Prostate gland (tissue), 2 donors: ENCODE measurements around the gene PROCR. TPM values are rescaled to one million over a fixed set of nuclear protein-coding genes. Genes with fewer than 3 reads are reported as not detected.
A peak's percentile ranks its signal among the peaks of the same experiment; 100 is the strongest.
"Not testable (repeated sequence)": the region's sequence is repeated elsewhere in the genome, so short reads cannot be mapped to it uniquely, and the experiment has no call there.

Source experiments
- DNase-seq: peaks from one replicate; pipeline ENCODE4 v3.0.0-alpha.2; 2019; ENCODE audit warnings: low spot score
- H3K27ac ChIP-seq, 2 donors: fragments of 200-600 bp; sonication (generic); 2 replicates each; pipeline ENCODE4 v1.5.1; 2017 to 2019
- H3K27me3 ChIP-seq: fragments of 200-600 bp; sonication (generic); replicated peaks from 2 replicates; pipeline ENCODE4 v1.5.1; 2019; ENCODE audit not compliant: insufficient read depth
- H3K36me3 ChIP-seq, 2 donors: fragments of 200-600 bp; sonication (generic); 1 replicate in 1 of 2; 2 replicates in 1 of 2; pipeline versions ENCODE4 v1.5.1 to v1.8.1; 2017 to 2019
- H3K4me1 ChIP-seq: fragments of 200-600 bp; sonication (generic); replicated peaks from 2 replicates; pipeline ENCODE4 v1.5.1; 2019
- H3K4me3 ChIP-seq, 2 donors: fragments of 200-600 bp; sonication (generic); 2 replicates each; pipeline ENCODE4 v1.5.1; 2017 to 2019
- H3K9me3 ChIP-seq: fragments of 200-600 bp; sonication (generic); 2 replicates; pipeline ENCODE4 v1.5.1; 2017
- POLR2A ChIP-seq: fragments of 450-650 bp; IDR thresholded peaks from one replicate; pipeline ENCODE4 v1.6.1; 2016; ENCODE audit warnings: antibody characterized with exemption, mild to moderate bottlenecking
- POLR2AphosphoS5 ChIP-seq: sonication (generic); formaldehyde crosslinking; IDR thresholded peaks from one replicate; pipeline ENCODE4 v1.6.1; 2017; ENCODE audit warnings: antibody characterized with exemption
- WGBS: methylation state at CpG from one replicate; pipeline ENCODE4 v1.1.5; 2018; 5-methylcytosine and 5-hydroxymethylcytosine counted together
- intact Hi-C: fragments of 100-400 bp; cut with DNase I; formaldehyde crosslinking; loops from one replicate; pipeline ENCODE4 v1.14.2; 2022
- total RNA-seq, 2 donors: library from RNA; depleted of rRNA; stranded (reverse); fragments of >200 nt; gene quantifications; one replicate each; pipeline ENCODE4 v1.1.0, GENCODE V29; 2016
- TF ChIP-seq, protein P1 (sequence below), 4 experiments: fragments of 200-600 bp in 2 of 4; fragments of 450-650 bp in 2 of 4; sonication (generic) in 2 of 4; IDR thresholded peaks; 1 replicate in 3 of 4; 2 replicates in 1 of 4; pipeline ENCODE4 v1.5.1; 2016 to 2019; ENCODE audit warnings: antibody characterized with exemption in 4 of 4, mild to moderate bottlenecking in 2 of 4, moderate library complexity in 2 of 4

PROCR gene
- total RNA-seq, 2 donors from 2014 or later: 11.2 to 17.6 TPM

DNA sequence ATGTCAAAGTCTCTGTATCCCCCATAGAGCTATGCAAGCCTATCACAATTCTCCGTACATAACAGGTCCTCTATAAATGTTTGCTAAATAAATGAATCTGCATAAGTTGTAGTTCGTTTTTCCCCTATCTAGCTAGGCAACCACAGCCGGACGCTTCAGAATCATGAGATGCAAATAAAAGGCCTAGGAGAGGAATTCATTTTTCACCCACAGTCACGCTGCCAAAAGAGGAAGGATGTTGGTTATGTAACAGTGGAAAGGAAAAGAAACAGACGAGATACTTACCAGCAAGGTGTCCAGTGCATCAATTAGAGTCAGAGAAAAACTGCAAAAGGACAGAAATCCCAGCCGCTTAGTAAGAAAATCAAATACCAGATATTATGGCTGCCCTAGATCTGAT lies 27.2 kb upstream of the PROCR start:
- no peak overlapping the region for H3K4me3 ChIP-seq
- no peak for TF ChIP-seq POLR2AphosphoS5
- TF ChIP-seq, protein P1, sequence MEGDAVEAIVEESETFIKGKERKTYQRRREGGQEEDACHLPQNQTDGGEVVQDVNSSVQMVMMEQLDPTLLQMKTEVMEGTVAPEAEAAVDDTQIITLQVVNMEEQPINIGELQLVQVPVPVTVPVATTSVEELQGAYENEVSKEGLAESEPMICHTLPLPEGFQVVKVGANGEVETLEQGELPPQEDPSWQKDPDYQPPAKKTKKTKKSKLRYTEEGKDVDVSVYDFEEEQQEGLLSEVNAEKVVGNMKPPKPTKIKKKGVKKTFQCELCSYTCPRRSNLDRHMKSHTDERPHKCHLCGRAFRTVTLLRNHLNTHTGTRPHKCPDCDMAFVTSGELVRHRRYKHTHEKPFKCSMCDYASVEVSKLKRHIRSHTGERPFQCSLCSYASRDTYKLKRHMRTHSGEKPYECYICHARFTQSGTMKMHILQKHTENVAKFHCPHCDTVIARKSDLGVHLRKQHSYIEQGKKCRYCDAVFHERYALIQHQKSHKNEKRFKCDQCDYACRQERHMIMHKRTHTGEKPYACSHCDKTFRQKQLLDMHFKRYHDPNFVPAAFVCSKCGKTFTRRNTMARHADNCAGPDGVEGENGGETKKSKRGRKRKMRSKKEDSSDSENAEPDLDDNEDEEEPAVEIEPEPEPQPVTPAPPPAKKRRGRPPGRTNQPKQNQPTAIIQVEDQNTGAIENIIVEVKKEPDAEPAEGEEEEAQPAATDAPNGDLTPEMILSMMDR (IDR thresholded peaks at IDR 0.05): no peak
- no peak for TF ChIP-seq POLR2A
- H3K4me1 ChIP-seq: peaks cover 5% of the 10 kb centered on the region
- no peak for DNase-seq
- H3K27me3 ChIP-seq: no peaks in the 10 kb centered on the region
- WGBS: 59% methylated on average over 7 of the region's 7 CpGs
- no peaks in the 10 kb centered on the region for H3K9me3 ChIP-seq
- no peaks in the 10 kb centered on the region for H3K36me3 ChIP-seq
- H3K27ac ChIP-seq: no peak overlapping the region
- intact Hi-C loops: loop anchor here (5.0 kb wide), 1 partner anchor 123 kb away; no protein-coding TSS in a partner anchor

DNA sequence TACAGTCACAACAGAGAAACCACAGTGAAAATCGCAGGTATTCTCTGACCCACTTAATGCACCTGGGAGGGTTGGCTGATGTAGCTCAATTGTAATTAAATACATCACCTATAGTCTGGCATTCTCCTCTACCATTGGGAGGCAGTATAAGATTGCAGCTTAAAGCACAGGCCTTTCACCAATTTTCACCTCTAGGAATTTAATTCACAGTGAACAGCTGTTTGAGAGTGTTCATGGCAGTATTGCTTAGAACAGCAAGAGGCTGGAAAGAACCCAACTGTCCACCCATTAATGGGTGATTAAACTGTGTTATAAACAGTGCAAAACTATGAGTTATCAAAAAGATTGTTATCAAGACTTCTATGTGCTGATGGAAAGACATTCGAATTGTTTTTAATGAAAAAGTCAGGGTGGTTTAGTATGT lies 26.7 kb upstream of the PROCR start:
- DNase-seq: peak; percentile 10
- Histone ChIP-seq H3K4me1 (peaks cover 5% of the 10 kb centered on the region), H3K27me3 (no peaks in the 10 kb centered on the region), H3K9me3 (no peaks in the 10 kb centered on the region), H3K4me3 (no peak overlapping the region), H3K36me3 (no peaks in the 10 kb centered on the region), H3K27ac (no peak overlapping the region)
- whole genome bisulfite sequencing: 35% methylated on average over 2 of the region's 2 CpGs
- intact Hi-C loops: loop anchor here (5.0 kb wide), 1 partner anchor 122 kb away; no protein-coding TSS in a partner anchor
- no peak for TF ChIP-seq POLR2A
- TF ChIP-seq, protein P1 (IDR thresholded peaks at IDR 0.05): peak in 3 of 4 experiments; percentile 58 to 76 (median 65)
- peak; percentile 40 for TF ChIP-seq POLR2AphosphoS5

DNA sequence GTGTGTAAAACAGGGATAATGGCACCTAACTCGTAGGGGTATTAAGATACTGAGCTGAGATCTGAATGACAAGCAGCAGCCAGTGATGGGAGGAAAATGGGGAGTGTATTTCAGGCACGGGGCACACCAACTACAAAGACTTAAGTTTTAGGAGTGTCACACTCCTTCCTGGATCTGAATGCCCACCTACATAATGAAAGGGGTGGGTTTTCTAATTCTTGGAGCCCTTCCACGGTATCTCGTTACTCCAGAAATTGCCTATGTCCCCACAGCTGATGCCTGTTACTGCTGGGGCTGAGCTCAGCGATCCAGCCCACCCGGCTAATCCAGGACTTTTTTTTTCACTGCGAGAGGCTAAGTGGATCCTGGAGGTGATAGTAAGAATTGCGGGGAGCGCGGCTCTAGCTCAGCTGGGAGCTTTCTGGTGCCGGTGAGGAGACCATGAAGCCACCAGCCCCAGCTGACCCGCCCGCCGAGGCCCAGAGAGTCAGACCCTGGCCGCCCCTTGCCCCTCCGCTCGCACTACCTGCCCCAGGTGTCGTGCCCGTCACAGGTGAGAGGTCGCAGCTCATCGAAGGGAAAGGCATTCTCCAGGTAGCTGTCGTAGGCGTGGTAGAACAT lies 25.5 kb upstream of the PROCR start:
- 5% methylated on average over 23 of the region's 23 CpGs for WGBS
- H3K27me3 ChIP-seq: no peaks in the 10 kb centered on the region
- TF ChIP-seq, protein P1 (IDR thresholded peaks at IDR 0.05): no peak
- TF ChIP-seq POLR2AphosphoS5 (no peak), POLR2A (no peak)
- peaks cover 5% of the 10 kb centered on the region for H3K4me1 ChIP-seq
- peak overlapping the region; percentile 71 to 73 for H3K27ac ChIP-seq
- no peaks in the 10 kb centered on the region for H3K36me3 ChIP-seq
- H3K9me3 ChIP-seq: no peaks in the 10 kb centered on the region
- intact Hi-C loops: loop anchor here (2.0 to 5.0 kb wide), 2 partner anchors 62 to 121 kb away; no protein-coding TSS in a partner anchor
- H3K4me3 ChIP-seq: peak overlapping the region; percentile 59 to 76
- no peak for DNase-seq

DNA sequence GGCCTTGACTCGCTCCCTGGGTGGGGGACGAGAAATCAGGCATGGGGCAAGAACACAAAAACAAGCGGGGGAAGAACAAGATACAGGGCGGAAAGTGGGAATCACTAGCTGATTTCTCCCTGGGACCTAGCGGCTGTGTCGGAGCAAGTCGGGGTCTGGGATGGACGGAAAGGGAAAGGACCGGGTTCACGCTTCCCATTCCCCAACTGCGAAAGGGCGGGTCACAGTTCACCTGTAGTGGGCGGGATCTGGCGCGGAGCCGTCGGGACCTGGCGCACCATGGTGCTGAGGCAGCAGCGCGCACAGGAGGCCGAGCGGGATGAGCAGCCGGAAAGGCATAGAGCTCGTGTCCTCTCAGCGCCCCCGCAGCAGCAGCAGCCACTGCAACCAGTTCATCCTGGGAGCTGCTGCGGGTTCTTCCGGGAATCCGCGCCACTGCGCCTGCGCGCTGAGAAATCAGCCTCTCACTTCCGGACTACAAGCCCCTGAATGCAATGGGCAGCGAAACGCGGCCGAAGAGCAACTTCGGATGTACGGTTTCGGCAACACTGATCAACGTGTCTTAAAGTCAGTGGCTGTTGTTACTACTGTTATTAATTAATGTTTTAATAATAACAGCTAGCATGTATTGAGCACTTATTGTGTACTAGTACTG lies 24.8 kb upstream of the PROCR start, which contains the start of gene EDEM2:
Gene EDEM2, minus strand, starts transcription at position 417 of the 655 bp plus-strand sequence. Its CDS starts 78 bp downstream, at position 339.
- TF ChIP-seq POLR2A: peak; percentile 54
- peak; percentile 96 for TF ChIP-seq POLR2AphosphoS5
- TF ChIP-seq, protein P1 (IDR thresholded peaks at IDR 0.05): peak in 2 of 4 experiments; percentile 16 to 38
- Histone ChIP-seq H3K27me3 (no peaks in the 10 kb centered on the region), H3K4me3 (peak within 1 kb of the TSS; percentile 59 to 76), H3K27ac (peak within 1 kb of the TSS; percentile 71 to 73), H3K9me3 (no peaks in the 10 kb centered on the region), H3K36me3 (no peaks in the 10 kb centered on the region), H3K4me1 (peaks cover 5% of the 10 kb centered on the region)
- peak; percentile 91 for DNase-seq
- WGBS: under 1% methylated on average over 42 of the region's 42 CpGs
- intact Hi-C loops: loop anchor here (2.0 to 5.0 kb wide), 2 partner anchors 62 to 120 kb away; no protein-coding TSS in a partner anchor

DNA sequence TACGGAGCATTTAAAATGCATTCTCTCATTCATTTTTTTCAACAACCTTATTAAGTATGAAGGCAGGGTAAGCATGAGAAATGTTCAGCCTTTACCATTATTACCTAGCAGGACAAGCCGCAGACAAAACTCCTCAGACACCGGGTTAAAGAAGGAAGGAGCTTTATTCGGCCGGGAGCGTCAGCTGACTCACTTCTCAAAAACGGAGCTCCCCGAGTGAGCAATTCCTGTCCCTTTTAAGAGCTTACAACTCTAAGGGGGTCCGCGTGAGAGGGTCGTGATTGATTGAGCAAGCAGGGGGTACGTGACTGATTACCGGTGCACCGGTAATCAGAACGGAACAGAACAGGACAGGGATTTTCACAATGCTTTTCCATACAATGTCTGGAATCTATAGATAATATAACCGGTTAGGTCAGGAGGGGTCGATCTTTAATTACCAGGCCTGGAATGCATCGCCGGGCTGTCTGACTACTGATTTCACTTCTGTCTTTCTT lies 24.2 kb upstream of the PROCR start:
- H3K4me1 ChIP-seq, H3K9me3 ChIP-seq, H3K27me3 ChIP-seq, H3K36me3 ChIP-seq: not testable (repeated sequence)
- Histone ChIP-seq H3K27ac (peak overlapping the region; percentile 71 to 73), H3K4me3 (peak overlapping the region; percentile 59 to 76)
- intact Hi-C loops: loop anchor here (2.0 to 5.0 kb wide), 2 partner anchors 61 to 120 kb away; no protein-coding TSS in a partner anchor
- WGBS: 2% methylated on average over 19 of the region's 19 CpGs
- DNase-seq: peak; percentile 15
